Vagina (tissue), 2 donors: ENCODE data around the gene SENP1.

Experiments used
- CTCF ChIP-seq, 3 experiments: fragments of 450-650 bp in 2 of 3; fragments of 200-600 bp in 1 of 3; sonication (generic) in 1 of 3; IDR thresholded peaks; one replicate each; pipeline ENCODE4 v1.5.1; 2017 to 2019; ENCODE audit warnings: antibody characterized with exemption in 3 of 3, mild to moderate bottlenecking in 2 of 3, moderate library complexity in 2 of 3
- POLR2AphosphoS5 ChIP-seq, 2 donors: sonication (generic); formaldehyde crosslinking; IDR thresholded peaks; one replicate each; pipeline ENCODE4 v1.9.0; 2017; ENCODE audit warnings: antibody characterized with exemption in 2 of 2, mild to moderate bottlenecking in 2 of 2, low read depth in 1 of 2; ENCODE audit not compliant: insufficient read depth in 1 of 2

DNA sequence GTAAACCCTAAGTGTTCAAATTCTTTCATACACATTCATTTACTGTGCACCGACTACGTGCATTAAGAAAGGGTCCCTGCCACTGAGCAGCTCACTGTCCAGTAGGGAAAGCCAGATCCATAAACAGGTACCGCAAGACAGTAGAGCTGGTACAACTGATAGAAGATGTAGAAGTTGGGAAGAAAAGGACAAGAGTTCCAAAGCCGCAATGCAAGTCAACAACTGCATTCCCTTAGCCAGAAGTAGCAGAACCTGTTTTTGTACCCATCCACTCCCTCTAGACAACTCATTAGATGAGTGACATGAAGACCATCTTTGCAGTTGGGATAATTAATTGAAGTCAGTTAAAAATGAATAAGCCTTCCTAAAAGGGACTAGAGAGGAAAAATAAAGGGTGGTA lies 1.3 kb downstream of the SENP1 start:
- TF ChIP-seq POLR2AphosphoS5 (IDR thresholded peaks at IDR 0.05; ENCODE audit: insufficient read depth in 1 of 2, low read depth in 1 of 2) (no peak), CTCF (IDR thresholded peaks at IDR 0.05) (no peak)
